HepG2 (cell line): Measurements from ENCODE around the gene SHF. TPM values are rescaled to one million over a fixed set of nuclear protein-coding genes. Genes with fewer than 3 reads are reported as not detected.

Experiments used
- BRF2 ChIP-seq: sonication (generic); formaldehyde crosslinking; IDR thresholded peaks from 2 replicates; pipeline ENCODE4 v1.8.1; 2022; ENCODE audit warnings: mild to moderate bottlenecking, missing genetic modification reagents
- DZIP1 ChIP-seq: sonication (generic); formaldehyde crosslinking; IDR thresholded peaks from 2 replicates; pipeline ENCODE4 v1.5.0; 2020; ENCODE audit warnings: mild to moderate bottlenecking, missing genetic modification reagents
- HCFC1 ChIP-seq: fragments of 150-350 bp; IDR thresholded peaks from 2 replicates; pipeline ENCODE4 v1.6.1; 2014; ENCODE audit warnings: low read depth, low read length
- HNRNPLL ChIP-seq: fragments of 200-400 bp; formaldehyde crosslinking; IDR thresholded peaks from 2 replicates; pipeline ENCODE4 v1.6.1; 2017; ENCODE audit warnings: mild to moderate bottlenecking, low read depth, low read length; ENCODE audit not compliant: poor library complexity, severe bottlenecking
- HNRNPUL1 ChIP-seq: fragments of 200-400 bp; formaldehyde crosslinking; IDR thresholded peaks from 2 replicates; pipeline ENCODE4 v1.6.1; 2017; ENCODE audit warnings: low read depth, mild to moderate bottlenecking, low read length, moderate library complexity
- NCOA2 ChIP-seq: sonication (generic); formaldehyde crosslinking; IDR thresholded peaks from 2 replicates; pipeline ENCODE4 v1.8.0; 2022; ENCODE audit warnings: inconsistent platforms
- SNAI1 ChIP-seq: sonication (generic); formaldehyde crosslinking; IDR thresholded peaks from 2 replicates; pipeline ENCODE4 v1.5.0; 2020; ENCODE audit warnings: mild to moderate bottlenecking, missing genetic modification reagents, borderline replicate concordance
- SRSF1 ChIP-seq: fragments of 200-400 bp; formaldehyde crosslinking; optimal IDR thresholded peaks from 2 replicates; pipeline ENCODE3; 2017; ENCODE audit warnings: mild to moderate bottlenecking, low read depth, low read length, moderate library complexity
- STAG1 ChIP-seq: sonication (generic); formaldehyde crosslinking; IDR thresholded peaks from 2 replicates; pipeline ENCODE4 v1.4.0; 2020; ENCODE audit warnings: missing genetic modification reagents
- ZBTB42 ChIP-seq: sonication (generic); formaldehyde crosslinking; IDR thresholded peaks from 2 replicates; pipeline ENCODE4 v1.5.0; 2020; ENCODE audit warnings: mild to moderate bottlenecking, missing genetic modification reagents
- ZC3H13 ChIP-seq: sonication (generic); formaldehyde crosslinking; IDR thresholded peaks from 2 replicates; pipeline ENCODE4 v1.8.1; 2023; ENCODE audit warnings: mild to moderate bottlenecking, missing genetic modification reagents, moderate library complexity
- ZC3H4 ChIP-seq: sonication (generic); formaldehyde crosslinking; IDR thresholded peaks from 2 replicates; pipeline ENCODE4 v1.4.0; 2020; ENCODE audit warnings: missing genetic modification reagents, borderline replicate concordance
- ZFAT ChIP-seq: sonication (generic); formaldehyde crosslinking; conservative IDR thresholded peaks from 2 replicates; pipeline ENCODE4 v1.8.1; 2023; ENCODE audit warnings: missing genetic modification reagents, inconsistent platforms
- ZGPAT ChIP-seq: IDR thresholded peaks from 2 replicates; pipeline ENCODE4 v1.6.1; 2016; ENCODE audit warnings: mild to moderate bottlenecking
- ZNF124 ChIP-seq: sonication (generic); formaldehyde crosslinking; IDR thresholded peaks from 2 replicates; pipeline ENCODE4 v1.4.0; 2020; ENCODE audit warnings: missing genetic modification reagents
- ZNF281 ChIP-seq: sonication (generic); formaldehyde crosslinking; IDR thresholded peaks from 2 replicates; pipeline ENCODE4 v1.4.0; 2020; ENCODE audit warnings: missing genetic modification reagents, borderline replicate concordance
- ZNF282 ChIP-seq: fragments of 450-650 bp; IDR thresholded peaks from 2 replicates; pipeline ENCODE4 v1.6.1; 2018; ENCODE audit not compliant: partially characterized antibody
- ZNF503 ChIP-seq: sonication (generic); formaldehyde crosslinking; IDR thresholded peaks from 2 replicates; pipeline ENCODE4 v1.4.0; 2020; ENCODE audit warnings: missing genetic modification reagents
- ZNF614 ChIP-seq: IDR thresholded peaks from 2 replicates; pipeline ENCODE4 v1.6.1; 2018; ENCODE audit warnings: missing biosample characterization, missing genetic modification reagents, inconsistent platforms, borderline replicate concordance
- ZNF839 ChIP-seq: sonication (generic); formaldehyde crosslinking; IDR thresholded peaks from 2 replicates; pipeline ENCODE4 v1.4.0; 2020; ENCODE audit warnings: missing genetic modification reagents, mild to moderate bottlenecking, borderline replicate concordance
- ZNF891 ChIP-seq: sonication (generic); formaldehyde crosslinking; IDR thresholded peaks from 2 replicates; pipeline ENCODE4 v1.5.0; 2020; ENCODE audit warnings: mild to moderate bottlenecking, missing genetic modification reagents
- polyA plus RNA-seq, 8 experiments: library from polyadenylated mRNA; depleted of rRNA in 3 of 8; stranded (reverse) in 7 of 8; unstranded in 1 of 8; fragments of >200 nt; fragmentation: Illumina TruSeq in 4 of 8; extraction: Trizol in 4 of 8; gene quantifications; 2 replicates each; pipeline versions ENCODE4 v1.2.1 to v1.2.3, GENCODE V29; 2011 to 2016; ENCODE audit warnings: low read depth in 4 of 8, missing spikeins in 1 of 8, mixed read lengths in 1 of 8; ENCODE audit not compliant: insufficient read depth in 1 of 8
- total RNA-seq, 5 experiments: library from RNA; depleted of rRNA; stranded (reverse); fragments of >200 nt; fragmentation: Illumina TruSeq; extraction: Trizol; gene quantifications; 2 replicates each; pipeline ENCODE4 v1.2.3, GENCODE V29; 2016; ENCODE audit warnings: low read depth in 1 of 5

The SHF gene
- total and polyA plus RNA-seq, 2 of the 13 experiments (the other 11 are each of a cell fraction or from before 2014, with no cell fraction given) = 20.9 to 25.5 TPM

GRCh38 chr15:45118131-45118588 is 69.6 kb downstream of the SHF start (continued):
- TF ChIP-seq HNRNPLL (no peak), ZC3H13 (CRISPR knock-in tag) (no peak), HNRNPUL1 (no peak), ZNF614 (CRISPR knock-in tag) (peak; percentile 65; the same call in 1 of the 2 replicates), SRSF1 (no peak), ZNF891 (CRISPR knock-in tag) (0 out of 2 replicates have a peak, but pooled peaks have one; percentile 40), ZNF282 (no peak), ZGPAT (CRISPR knock-in tag) (peak; percentile 70; the same call in 1 of the 2 replicates), DZIP1 (CRISPR knock-in tag) (no peak), BRF2 (CRISPR knock-in tag) (no peak), ZNF281 (CRISPR knock-in tag) (no peak), STAG1 (peak; percentile 89), ZC3H4 (CRISPR knock-in tag) (no peak), SNAI1 (CRISPR knock-in tag) (no peak), ZNF503 (no peak), ZNF124 (CRISPR knock-in tag) (peak; percentile 67; the same call in 1 of the 2 replicates), ZNF839 (CRISPR knock-in tag) (no peak), NCOA2 (CRISPR knock-in tag) (no peak), ZFAT (CRISPR knock-in tag) (no peak), HCFC1 (no peak), ZBTB42 (CRISPR knock-in tag) (peak; percentile 59; the same call in 1 of the 2 replicates)
